Stomach (tissue), 9 donors: ENCODE measurements around the gene SMIM3. TPM values are rescaled to one million over a fixed set of nuclear protein-coding genes. Genes with fewer than 3 reads are reported as not detected.
"Not testable (repeated sequence)": the region's sequence is repeated elsewhere in the genome, so short reads cannot be mapped to it uniquely, and the experiment has no call there.

Experiments
- DNase-seq, 2 donors: peaks; one replicate each; pipeline versions ENCODE4 v3.0.0 to v3.0.0-alpha.2; 2013 to 2019
- H3K27ac ChIP-seq, 5 donors: fragments of 200-600 bp in 4 of 5; sonication (generic) in 4 of 5; one replicate each; pipeline ENCODE4 v1.5.1; 2013 to 2019; ENCODE audit warnings: mild to moderate bottlenecking in 1 of 5, moderate library complexity in 1 of 5
- H3K27me3 ChIP-seq, 3 donors: fragments of 200-600 bp; sonication (generic); one replicate each; pipeline ENCODE4 v1.5.1; 2017 to 2019; ENCODE audit warnings: mixed run types in 1 of 3
- H3K36me3 ChIP-seq, 4 donors: fragments of 200-600 bp; sonication (generic); 1 replicate in 3 of 4; 2 replicates in 1 of 4; pipeline ENCODE4 v1.5.1; 2016 to 2019
- H3K4me1 ChIP-seq, 4 donors: fragments of 200-600 bp; sonication (generic); one replicate each; pipeline ENCODE4 v1.5.1; 2016 to 2019
- H3K4me3 ChIP-seq, 4 donors: fragments of 200-600 bp; sonication (generic) in 3 of 4; one replicate each; pipeline ENCODE4 v1.5.1; 2016 to 2019; ENCODE audit warnings: mild to moderate bottlenecking in 1 of 4
- H3K9me3 ChIP-seq, 4 donors: fragments of 200-600 bp; sonication (generic); one replicate each; pipeline ENCODE4 v1.5.1; 2016 to 2019
- CTCF ChIP-seq, 7 experiments: fragments of 450-650 bp in 4 of 7; fragments of 200-600 bp in 3 of 7; sonication (generic) in 3 of 7; IDR thresholded peaks; one replicate each; pipeline ENCODE4 v1.5.1; 2016 to 2019; ENCODE audit warnings: antibody characterized with exemption in 7 of 7, control low read depth in 2 of 7, mild to moderate bottlenecking in 1 of 7
- EP300 ChIP-seq: sonication (generic); formaldehyde crosslinking; IDR thresholded peaks from one replicate; pipeline ENCODE4 v1.6.1; 2017; ENCODE audit warnings: antibody characterized with exemption
- POLR2A ChIP-seq, 4 donors: fragments of 450-650 bp; IDR thresholded peaks; one replicate each; pipeline ENCODE4 v1.6.1; 2016; ENCODE audit warnings: antibody characterized with exemption in 4 of 4, control low read depth in 2 of 4, mild to moderate bottlenecking in 1 of 4, moderate library complexity in 1 of 4
- POLR2AphosphoS5 ChIP-seq, 3 donors: sonication (generic); formaldehyde crosslinking; IDR thresholded peaks; one replicate each; pipeline ENCODE4 v1.6.1; 2016; ENCODE audit warnings: antibody characterized with exemption in 3 of 3
- WGBS, 5 donors: extraction: QIAGEN DNeasy Blood & Tissue Kit in 3 of 5; methylation state at CpG; one replicate each; pipeline versions ENCODE4 v1.1.5 to v1.1.7; 2013 to 2018; 5-methylcytosine and 5-hydroxymethylcytosine counted together
- intact Hi-C: fragments of 100-400 bp; cut with DNase I; formaldehyde crosslinking; loops from one replicate; pipeline ENCODE4 v1.15.1; 2023; ENCODE audit warnings: low total_unique reads
- polyA plus RNA-seq, 3 donors: library from polyadenylated mRNA; stranded (reverse); fragments of 200-250 nt; gene quantifications; one replicate each; pipeline ENCODE4 v1.2.3, GENCODE V29; 2013
- total RNA-seq, 5 donors: library from RNA; depleted of rRNA; stranded (reverse); fragments of >200 nt; gene quantifications; one replicate each; pipeline versions ENCODE4 v1.1.0 to v1.2.3, GENCODE V29; 2014 to 2016
- donor health status: healthy with polysubstance abuse.
- donor health status: Bipolar disorder and iron deficiency.
- donor health status: healthy.

Gene SMIM3
- total and polyA plus RNA-seq, 8 donors, result 9.9 to 63.8 (median 32.0) TPM

GRCh38 chr5:150815010-150815409 lies 36.5 kb downstream of the SMIM3 start:
- H3K4me1 ChIP-seq, result no peaks in the 10 kb centered on the region

GRCh38 chr5:150816946-150817345 lies 38.4 kb downstream of the SMIM3 start:
- intact Hi-C loops, result no loop called here
- Histone ChIP-seq H3K4me1 (no peaks in the 10 kb centered on the region), H3K27ac (no peak overlapping the region), H3K36me3 (no peaks in the 10 kb centered on the region), H3K4me3 (no peak overlapping the region), H3K27me3 (no peaks in the 10 kb centered on the region), H3K9me3 (peaks cover 6 to 18% (median 9%) of the 10 kb centered on the region in 4 donors)
- WGBS, 5 donors, result 82 to 95% (median 87%) methylated on average over 2 of the region's 2 CpGs
- no peak for TF ChIP-seq POLR2A (IDR thresholded peaks at IDR 0.05)
- TF ChIP-seq POLR2AphosphoS5 (IDR thresholded peaks at IDR 0.05), result no peak
- TF ChIP-seq CTCF (IDR thresholded peaks at IDR 0.05), result no peak
- TF ChIP-seq EP300, result no peak
- DNase-seq, result no peak

More at GRCh38 chr5:150815010-150815409, 36.5 kb downstream of the SMIM3 start:
- DNase-seq, result no peak
- intact Hi-C loops, result no loop called here
- H3K36me3 ChIP-seq, result no peaks in the 10 kb centered on the region
- TF ChIP-seq EP300, result no peak
- no peak for TF ChIP-seq POLR2A (IDR thresholded peaks at IDR 0.05)
- no peak for TF ChIP-seq POLR2AphosphoS5 (IDR thresholded peaks at IDR 0.05)
- no peak for TF ChIP-seq CTCF (IDR thresholded peaks at IDR 0.05)
- H3K9me3 ChIP-seq, result peaks cover 6 to 18% (median 9%) of the 10 kb centered on the region in 4 donors
- no peaks in the 10 kb centered on the region for H3K27me3 ChIP-seq
- H3K4me3 ChIP-seq, result no peak overlapping the region
- H3K27ac ChIP-seq, result no peak overlapping the region

DNA sequence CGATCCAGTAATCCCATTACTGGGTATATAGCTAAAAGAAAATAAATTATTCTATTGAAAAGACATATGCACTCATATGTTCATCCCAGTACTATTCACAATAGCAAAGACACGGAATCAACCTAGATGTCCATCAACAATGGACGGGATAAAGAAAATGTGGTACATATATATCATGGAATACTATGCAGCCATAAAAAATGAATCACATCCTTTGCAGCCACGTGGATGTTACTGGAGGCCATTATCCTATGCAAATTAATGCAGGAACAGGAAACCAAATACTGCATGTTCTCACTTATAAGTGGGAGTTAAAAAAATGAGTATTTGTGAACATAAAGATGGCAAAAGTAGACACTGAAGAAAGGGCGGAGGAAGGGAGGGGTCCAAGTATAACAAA lies 51.2 kb downstream of the SMIM3 start:
- Histone ChIP-seq H3K27ac (no peak overlapping the region), H3K4me1 (no peaks in the 10 kb centered on the region), H3K27me3 (no peaks in the 10 kb centered on the region), H3K4me3 (no peak overlapping the region), H3K36me3 (no peaks in the 10 kb centered on the region), H3K9me3 (peaks cover 0 to 29% (median 7%) of the 10 kb centered on the region in 4 donors)
- no peak for TF ChIP-seq CTCF (IDR thresholded peaks at IDR 0.05)
- no peak for TF ChIP-seq POLR2AphosphoS5 (IDR thresholded peaks at IDR 0.05)
- TF ChIP-seq EP300, result no peak
- TF ChIP-seq POLR2A (IDR thresholded peaks at IDR 0.05), result no peak
- WGBS, 5 donors, result 70 to 79% (median 74%) methylated on average over 5 of the region's 5 CpGs
- intact Hi-C loops, result no loop called here
- no peak for DNase-seq

DNA sequence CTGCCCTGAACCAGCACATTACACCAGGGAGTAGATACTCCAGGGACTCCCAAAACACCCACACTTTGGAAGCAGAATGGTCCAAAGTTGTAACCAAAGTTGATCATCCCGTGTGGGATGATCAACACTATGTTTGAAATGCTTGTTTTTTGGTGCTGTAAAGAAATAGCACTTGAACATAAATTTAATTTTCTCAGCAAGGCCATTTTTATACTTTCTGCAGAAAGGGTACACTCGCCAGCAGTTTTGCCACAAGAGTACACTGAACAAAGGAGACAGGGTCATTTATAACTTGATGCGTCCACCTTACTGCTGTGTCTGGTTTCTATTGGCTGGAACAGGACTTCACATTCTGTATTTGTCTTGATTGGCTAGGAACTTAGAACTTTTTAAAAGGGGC lies 53.3 kb downstream of the SMIM3 start:
- not testable (repeated sequence) for H3K4me1 ChIP-seq
- peaks cover 0 to 31% (median 7%) of the 10 kb centered on the region in 4 donors for H3K9me3 ChIP-seq

DNA sequence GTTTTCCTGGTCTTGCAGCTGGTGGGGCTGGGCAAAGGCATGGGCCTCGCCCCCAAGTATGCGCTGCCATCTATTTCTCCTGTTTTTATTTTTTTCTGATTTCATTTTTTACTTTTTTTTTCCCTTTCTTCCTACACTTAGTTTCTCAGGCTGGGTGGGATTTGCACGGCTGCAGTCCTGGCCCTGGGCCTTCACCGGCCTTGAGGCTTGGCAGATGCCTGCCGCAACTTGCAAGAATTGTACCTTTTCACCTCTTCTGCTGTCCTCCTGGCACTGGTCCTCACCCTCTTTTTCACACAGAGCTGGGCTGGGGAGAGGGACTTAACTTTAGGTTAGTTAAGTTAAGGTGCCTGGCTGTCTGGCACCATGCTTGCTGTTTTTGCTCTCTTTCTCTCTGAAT lies 57.5 kb downstream of the SMIM3 start:
- Histone ChIP-seq H3K27me3 (no peaks in the 10 kb centered on the region), H3K4me3 (no peak overlapping the region), H3K4me1 (no peaks in the 10 kb centered on the region), H3K9me3 (peaks cover 0 to 27% (median 7%) of the 10 kb centered on the region in 4 donors), H3K27ac (no peak overlapping the region), H3K36me3 (no peaks in the 10 kb centered on the region)
- WGBS, 5 donors, result 84 to 96% (median 94%) methylated on average over 5 of the region's 5 CpGs
- intact Hi-C loops, result no loop called here
- DNase-seq, result no peak
- TF ChIP-seq CTCF (IDR thresholded peaks at IDR 0.05) (no peak), POLR2AphosphoS5 (IDR thresholded peaks at IDR 0.05) (no peak), EP300 (no peak)

More for the DNA sequence above, 53.3 kb downstream of the SMIM3 start:
- DNase-seq, H3K4me3 ChIP-seq, H3K36me3 ChIP-seq, H3K27ac ChIP-seq, intact Hi-C loops, H3K27me3 ChIP-seq: not testable (repeated sequence)
- 77 to 83% (median 81%) methylated on average over 3 of the region's 3 CpGs for WGBS, 5 donors
